Mucosa of rectum (tissue), 2 donors: Measurements from ENCODE around the gene PABPN1.
A peak's percentile ranks its signal among the peaks of the same experiment; 100 is the strongest.

Experiments used
- H3K27ac ChIP-seq, 2 donors: one replicate each; pipeline ENCODE4 v1.7.0; 2013; ENCODE audit warnings: inconsistent platforms in 2 of 2, low read depth in 2 of 2, low read length in 2 of 2
- H3K27me3 ChIP-seq, 2 donors: one replicate each; pipeline ENCODE4 v1.7.0; 2013; ENCODE audit warnings: low read length in 2 of 2; ENCODE audit not compliant: control insufficient read depth in 2 of 2, insufficient read depth in 2 of 2
- H3K36me3 ChIP-seq, 2 donors: one replicate each; pipeline ENCODE4 v1.7.0; 2013; ENCODE audit warnings: low read length in 2 of 2; ENCODE audit not compliant: control insufficient read depth in 2 of 2, insufficient read depth in 2 of 2
- H3K4me1 ChIP-seq, 2 donors: one replicate each; pipeline ENCODE4 v1.7.0; 2013; ENCODE audit warnings: low read length in 2 of 2, mild to moderate bottlenecking in 1 of 2; ENCODE audit not compliant: control insufficient read depth in 2 of 2, insufficient read depth in 2 of 2
- H3K4me3 ChIP-seq, 2 donors: one replicate each; pipeline ENCODE4 v1.7.0; 2013; ENCODE audit warnings: low read length in 2 of 2
- H3K9ac ChIP-seq, 2 donors: one replicate each; pipeline ENCODE4 v1.7.0; 2013; ENCODE audit warnings: low read length in 2 of 2, low read depth in 1 of 2, mild to moderate bottlenecking in 1 of 2
- H3K9me3 ChIP-seq, 2 donors: one replicate each; pipeline ENCODE4 v1.7.0; 2013; ENCODE audit warnings: low read length in 2 of 2; ENCODE audit not compliant: control insufficient read depth in 2 of 2
- donor health status: healthy.
- donor health status: Normal muscosa, but diverticular disease.

The PABPN1 gene

DNA sequence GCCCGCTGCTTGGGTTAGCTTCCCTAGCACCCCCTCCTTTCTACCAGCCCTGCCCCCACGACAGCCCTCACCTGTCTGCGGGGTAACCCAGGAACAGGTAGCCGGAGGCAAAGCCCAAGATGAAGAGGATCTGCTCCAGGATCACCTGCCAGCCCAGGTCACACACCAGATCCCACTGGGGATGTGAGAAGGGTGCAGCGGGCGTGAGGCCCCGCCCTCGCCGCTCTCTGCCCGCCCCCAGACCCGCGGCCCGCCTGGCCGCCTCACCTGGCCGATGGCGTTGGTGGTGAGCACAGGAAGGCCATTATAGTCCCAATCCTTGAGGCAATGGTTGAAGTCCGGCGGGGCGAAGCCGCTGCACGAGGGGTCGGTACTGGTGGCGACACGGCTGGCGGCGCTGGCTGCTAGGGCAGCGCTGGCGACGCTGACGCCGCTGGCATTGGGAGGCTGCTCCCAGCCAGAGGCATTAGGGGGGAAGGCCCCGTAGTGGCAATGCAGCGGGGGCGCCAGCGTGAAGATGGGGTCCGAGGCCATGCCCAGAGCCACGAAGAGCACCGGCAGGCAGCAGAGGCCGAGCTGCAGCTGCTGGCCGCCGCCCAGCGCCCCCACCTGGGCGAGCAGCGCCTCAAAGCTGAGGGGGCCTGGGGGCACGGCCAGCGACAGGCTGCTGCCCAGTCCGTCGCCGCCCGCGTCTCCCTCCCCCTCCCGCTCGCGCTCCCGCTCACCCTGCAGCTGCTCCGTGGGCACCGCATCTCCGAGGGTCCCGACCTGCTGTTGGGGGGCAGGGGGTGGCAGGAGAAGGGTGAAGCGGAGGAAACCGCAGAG lies 30.6 kb downstream of the PABPN1 start:
- Histone ChIP-seq H3K27me3 (peaks cover 16 to 45% of the 10 kb centered on the region in 2 donors), H3K9ac (no peak overlapping the region), H3K36me3 (no peaks in the 10 kb centered on the region), H3K9me3 (no peaks in the 10 kb centered on the region), H3K4me3 (peak overlapping the region; percentile 56 to 60), H3K27ac (no peak overlapping the region), H3K4me1 (peaks cover 3% of the 10 kb centered on the region in 2 donors)

GRCh38 chr14:23352506-23353432 lies 31.5 kb downstream of the PABPN1 start, which contains the start of gene SLC22A17:
Gene SLC22A17, minus strand, starts transcription at chr14:23352887.
- Histone ChIP-seq H3K27me3 (peaks cover 16 to 45% of the 10 kb centered on the region in 2 donors), H3K4me1 (peaks cover 3% of the 10 kb centered on the region in 2 donors), H3K36me3 (no peaks in the 10 kb centered on the region), H3K9ac (peak within 1 kb of the TSS in 1 of 2 donors; percentile 41), H3K4me3 (peak within 1 kb of the TSS; percentile 56 to 60), H3K27ac (peak within 1 kb of the TSS in 1 of 2 donors; percentile 18), H3K9me3 (no peaks in the 10 kb centered on the region)

GRCh38 chr14:23353433-23353780 lies 32.1 kb downstream of the PABPN1 start:
- Histone ChIP-seq H3K36me3 (no peaks in the 10 kb centered on the region), H3K9me3 (no peaks in the 10 kb centered on the region), H3K4me1 (peaks cover 3% of the 10 kb centered on the region in 2 donors), H3K27ac (no peak overlapping the region), H3K9ac (no peak overlapping the region), H3K4me3 (no peak overlapping the region), H3K27me3 (peaks cover 16 to 45% of the 10 kb centered on the region in 2 donors)

- Histone ChIP-seq H3K4me3 (no peak overlapping the region), H3K9me3 (no peaks in the 10 kb centered on the region), H3K36me3 (no peaks in the 10 kb centered on the region), H3K27ac (no peak overlapping the region), H3K27me3 (peaks cover 16 to 45% of the 10 kb centered on the region in 2 donors), H3K9ac (no peak overlapping the region), H3K4me1 (peaks cover 3% of the 10 kb centered on the region in 2 donors)
These were observed 33.7 kb downstream of the PABPN1 start for GRCh38 chr14:23354990-23355389.

DNA sequence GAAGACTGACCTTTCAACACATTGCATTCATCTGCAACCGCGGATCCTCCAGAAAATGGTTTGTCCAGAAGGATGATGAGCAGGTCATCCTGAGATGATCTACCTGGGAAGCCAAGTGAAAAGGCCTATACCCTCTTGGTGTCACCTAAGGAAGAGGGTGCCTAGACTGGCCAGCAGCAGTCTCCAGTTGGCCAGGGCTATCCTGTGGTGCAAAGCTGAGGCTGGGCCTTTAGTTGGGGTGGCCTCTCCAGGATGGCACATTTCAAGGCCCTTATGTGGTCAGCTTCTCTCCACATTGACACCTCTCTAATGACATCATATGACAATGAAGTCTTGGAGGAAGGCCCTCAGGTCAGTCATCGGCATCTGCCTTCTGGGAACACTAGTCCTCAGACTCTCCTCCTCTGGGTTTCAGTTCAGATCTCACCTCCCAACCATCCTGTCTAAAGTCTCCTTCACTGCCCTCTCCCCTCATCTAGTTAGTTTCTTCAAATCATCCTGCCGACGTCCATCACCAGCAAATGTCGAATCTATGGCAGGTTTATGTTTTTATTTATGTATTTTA lies 34.7 kb downstream of the PABPN1 start:
- no peak overlapping the region for H3K27ac ChIP-seq
- peaks cover 3% of the 10 kb centered on the region in 2 donors for H3K4me1 ChIP-seq
- no peak overlapping the region for H3K9ac ChIP-seq
- no peaks in the 10 kb centered on the region for H3K36me3 ChIP-seq
- no peaks in the 10 kb centered on the region for H3K9me3 ChIP-seq
- no peak overlapping the region for H3K4me3 ChIP-seq
- peaks cover 16 to 38% of the 10 kb centered on the region in 2 donors for H3K27me3 ChIP-seq

GRCh38 chr14:23356662-23357061 lies 35.4 kb downstream of the PABPN1 start:
- Histone ChIP-seq H3K9me3 (no peaks in the 10 kb centered on the region), H3K4me3 (no peak overlapping the region), H3K27ac (no peak overlapping the region), H3K9ac (no peak overlapping the region), H3K36me3 (no peaks in the 10 kb centered on the region), H3K4me1 (peaks cover 3% of the 10 kb centered on the region in 2 donors), H3K27me3 (peaks cover 10 to 31% of the 10 kb centered on the region in 2 donors)

DNA sequence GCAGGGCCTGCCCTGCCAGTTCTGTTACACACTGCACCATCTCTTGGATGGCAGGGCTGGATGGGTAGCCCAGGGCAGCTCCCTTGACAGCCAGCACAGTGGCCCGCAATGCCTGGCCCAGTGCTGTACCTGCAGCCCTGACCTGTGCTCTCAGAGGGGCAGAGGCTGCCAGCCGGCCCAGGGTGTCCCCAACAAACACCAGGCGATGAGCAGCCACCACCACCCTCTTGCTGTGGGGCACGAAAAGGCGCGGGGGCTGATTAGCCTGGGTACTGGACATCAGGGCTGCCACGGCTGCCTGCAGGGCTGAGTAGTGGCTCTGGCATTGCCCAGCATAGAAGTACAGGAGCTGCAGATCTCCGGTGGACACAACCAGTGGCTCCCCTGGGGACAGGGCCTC lies 36.0 kb downstream of the PABPN1 start:
- Histone ChIP-seq H3K4me3 (no peak overlapping the region), H3K27me3 (peaks cover 9 to 26% of the 10 kb centered on the region in 2 donors), H3K9me3 (no peaks in the 10 kb centered on the region), H3K27ac (no peak overlapping the region), H3K9ac (no peak overlapping the region), H3K36me3 (no peaks in the 10 kb centered on the region), H3K4me1 (peaks cover 0 to 3% of the 10 kb centered on the region in 2 donors)

- Histone ChIP-seq H3K27me3 (peaks cover 8 to 18% of the 10 kb centered on the region in 2 donors), H3K9ac (no peak overlapping the region), H3K4me3 (no peak overlapping the region), H3K9me3 (no peaks in the 10 kb centered on the region), H3K36me3 (no peaks in the 10 kb centered on the region), H3K4me1 (peaks cover 0 to 1% of the 10 kb centered on the region in 2 donors), H3K27ac (no peak overlapping the region)
These were observed 36.8 kb downstream of the PABPN1 start for GRCh38 chr14:23358042-23358441.

DNA sequence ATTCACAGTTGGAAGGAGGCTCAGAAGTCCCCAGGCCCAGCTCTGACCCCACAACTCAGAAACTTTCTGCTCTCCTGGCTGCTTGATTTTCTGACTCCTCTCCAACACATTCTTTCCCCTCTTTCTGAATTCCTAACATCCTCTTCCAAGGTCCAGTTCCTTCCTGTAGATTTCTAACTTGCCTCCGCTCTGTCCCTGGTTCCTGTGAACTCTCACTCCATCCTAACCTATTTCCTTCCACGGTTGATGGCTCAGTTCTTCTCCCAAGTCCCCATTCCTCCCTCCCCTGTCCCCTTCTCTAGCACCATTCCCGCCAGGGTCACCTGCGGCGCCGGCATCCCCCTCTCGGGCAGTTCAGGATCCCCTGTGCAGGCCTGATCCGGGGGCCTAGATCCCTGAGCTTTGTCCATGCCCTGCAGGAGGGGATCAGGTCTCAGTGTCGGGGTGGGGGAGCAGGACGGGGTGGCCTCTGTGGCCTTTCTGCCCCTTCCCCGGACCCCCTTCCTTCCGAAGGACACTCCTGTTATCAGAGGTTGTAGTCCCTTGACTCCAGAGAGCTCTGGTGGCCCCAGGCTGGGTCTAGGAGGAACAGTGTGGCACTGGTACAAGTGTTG lies 37.4 kb downstream of the PABPN1 start:
- Histone ChIP-seq H3K4me1 (no peaks in the 10 kb centered on the region), H3K9ac (no peak overlapping the region), H3K27me3 (peaks cover 2 to 13% of the 10 kb centered on the region in 2 donors), H3K4me3 (no peak overlapping the region), H3K9me3 (no peaks in the 10 kb centered on the region), H3K36me3 (no peaks in the 10 kb centered on the region), H3K27ac (no peak overlapping the region)
